Sigmoid colon (tissue), 7 donors: Measurements from ENCODE around the gene TCTA. TPM values are rescaled to one million over a fixed set of nuclear protein-coding genes. Genes with fewer than 3 reads are reported as not detected.

Source experiments
- DNase-seq: peaks from one replicate; pipeline ENCODE4 v3.0.0-alpha.2; 2019
- H3K27ac ChIP-seq, 4 donors: fragments of 200-600 bp; sonication (generic); one replicate each; pipeline ENCODE4 v1.5.1; 2016 to 2019; ENCODE audit warnings: mild to moderate bottlenecking in 1 of 4
- H3K27me3 ChIP-seq, 3 donors: fragments of 200-600 bp; sonication (generic); one replicate each; pipeline ENCODE4 v1.5.1; 2019; ENCODE audit warnings: mild to moderate bottlenecking in 1 of 3
- H3K36me3 ChIP-seq, 4 donors: fragments of 200-600 bp; sonication (generic); one replicate each; pipeline ENCODE4 v1.5.1; 2016 to 2019
- H3K4me1 ChIP-seq, 4 donors: fragments of 200-600 bp; sonication (generic); one replicate each; pipeline ENCODE4 v1.5.1; 2017 to 2019
- H3K4me3 ChIP-seq, 4 donors: fragments of 200-600 bp; sonication (generic); one replicate each; pipeline ENCODE4 v1.5.1; 2017 to 2019; ENCODE audit warnings: mild to moderate bottlenecking in 2 of 4, moderate library complexity in 1 of 4
- H3K9me3 ChIP-seq, 4 donors: fragments of 200-600 bp in 3 of 4; sonication (generic) in 3 of 4; one replicate each; pipeline versions ENCODE4 v1.5.1 to v1.6.1; 2013 to 2019
- EP300 ChIP-seq, 4 donors: sonication (generic); formaldehyde crosslinking; IDR thresholded peaks; one replicate each; pipeline ENCODE4 v1.6.1; 2017; ENCODE audit warnings: antibody characterized with exemption in 4 of 4
- POLR2A ChIP-seq, 2 donors: fragments of 450-650 bp; IDR thresholded peaks; one replicate each; pipeline ENCODE4 v1.6.1; 2016; ENCODE audit warnings: antibody characterized with exemption in 2 of 2, mild to moderate bottlenecking in 2 of 2, moderate library complexity in 2 of 2
- POLR2AphosphoS5 ChIP-seq, 4 donors: sonication (generic); formaldehyde crosslinking; IDR thresholded peaks; one replicate each; pipeline ENCODE4 v1.6.1; 2017; ENCODE audit warnings: antibody characterized with exemption in 4 of 4
- WGBS, 2 donors: extraction: QIAGEN DNeasy Blood & Tissue Kit; methylation state at CpG; one replicate each; pipeline ENCODE4 v1.1.7; 2013; 5-methylcytosine and 5-hydroxymethylcytosine counted together
- intact Hi-C: fragments of 100-400 bp; cut with DNase I; formaldehyde crosslinking; loops from one replicate; pipeline ENCODE4 v1.15.1; 2023
- polyA plus RNA-seq, 3 donors: library from polyadenylated mRNA; stranded (reverse); fragments of 200-250 nt; gene quantifications; one replicate each; pipeline ENCODE4 v1.2.3, GENCODE V29; 2013
- total RNA-seq, 4 donors: library from RNA; depleted of rRNA; stranded (reverse); fragments of >200 nt; gene quantifications; one replicate each; pipeline ENCODE4 v1.1.0, GENCODE V29; 2016
- TF ChIP-seq, protein P1 (sequence below), 4 experiments: fragments of 450-650 bp in 3 of 4; fragments of 200-600 bp in 1 of 4; IDR thresholded peaks; one replicate each; pipeline ENCODE4 v1.5.1; 2016 to 2019; ENCODE audit warnings: antibody characterized with exemption in 4 of 4, mild to moderate bottlenecking in 3 of 4, moderate library complexity in 2 of 4
- donor health status: healthy with polysubstance abuse.
- donor health status: Bipolar disorder and iron deficiency.
- donor health status: healthy.

Gene TCTA
- total and polyA plus RNA-seq, 7 donors = 15.1 to 47.6 (median 25.0) TPM

DNA sequence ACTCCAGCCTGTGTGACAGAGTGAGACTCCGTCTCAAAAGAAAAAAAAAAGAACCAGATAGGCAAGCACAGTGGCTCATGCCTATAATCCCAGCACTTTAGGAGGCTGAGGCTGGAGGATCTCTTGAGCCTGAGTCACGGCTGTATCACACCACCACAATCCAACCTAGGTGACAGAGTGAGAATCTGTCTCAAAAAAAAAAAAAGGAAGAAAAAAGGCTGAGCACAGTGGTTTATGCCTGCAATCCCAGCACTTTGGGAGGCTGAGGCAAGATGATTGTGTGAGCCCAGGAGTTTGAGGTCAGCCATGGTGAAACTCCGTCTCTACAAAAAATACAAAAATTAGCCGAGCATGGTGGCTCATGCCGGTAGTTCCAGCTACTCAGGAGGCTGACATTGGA is 22.5 kb downstream of the TCTA start:
- Histone ChIP-seq H3K36me3 (no peaks in the 10 kb centered on the region), H3K9me3 (no peaks in the 10 kb centered on the region), H3K27ac (no peak overlapping the region), H3K4me1 (peaks cover 0 to 4% (median 0%) of the 10 kb centered on the region in 4 donors), H3K4me3 (no peak overlapping the region), H3K27me3 (no peaks in the 10 kb centered on the region)
- 92 to 94% methylated on average over 5 of the region's 5 CpGs for WGBS, 2 donors
- DNase-seq = no peak
- TF ChIP-seq, protein P1, sequence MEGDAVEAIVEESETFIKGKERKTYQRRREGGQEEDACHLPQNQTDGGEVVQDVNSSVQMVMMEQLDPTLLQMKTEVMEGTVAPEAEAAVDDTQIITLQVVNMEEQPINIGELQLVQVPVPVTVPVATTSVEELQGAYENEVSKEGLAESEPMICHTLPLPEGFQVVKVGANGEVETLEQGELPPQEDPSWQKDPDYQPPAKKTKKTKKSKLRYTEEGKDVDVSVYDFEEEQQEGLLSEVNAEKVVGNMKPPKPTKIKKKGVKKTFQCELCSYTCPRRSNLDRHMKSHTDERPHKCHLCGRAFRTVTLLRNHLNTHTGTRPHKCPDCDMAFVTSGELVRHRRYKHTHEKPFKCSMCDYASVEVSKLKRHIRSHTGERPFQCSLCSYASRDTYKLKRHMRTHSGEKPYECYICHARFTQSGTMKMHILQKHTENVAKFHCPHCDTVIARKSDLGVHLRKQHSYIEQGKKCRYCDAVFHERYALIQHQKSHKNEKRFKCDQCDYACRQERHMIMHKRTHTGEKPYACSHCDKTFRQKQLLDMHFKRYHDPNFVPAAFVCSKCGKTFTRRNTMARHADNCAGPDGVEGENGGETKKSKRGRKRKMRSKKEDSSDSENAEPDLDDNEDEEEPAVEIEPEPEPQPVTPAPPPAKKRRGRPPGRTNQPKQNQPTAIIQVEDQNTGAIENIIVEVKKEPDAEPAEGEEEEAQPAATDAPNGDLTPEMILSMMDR (IDR thresholded peaks at IDR 0.05) = no peak
- no peak for TF ChIP-seq POLR2A (IDR thresholded peaks at IDR 0.05)
- TF ChIP-seq POLR2AphosphoS5 (IDR thresholded peaks at IDR 0.05) = no peak
- no peak for TF ChIP-seq EP300 (IDR thresholded peaks at IDR 0.05)
- intact Hi-C loops = no loop called here

DNA sequence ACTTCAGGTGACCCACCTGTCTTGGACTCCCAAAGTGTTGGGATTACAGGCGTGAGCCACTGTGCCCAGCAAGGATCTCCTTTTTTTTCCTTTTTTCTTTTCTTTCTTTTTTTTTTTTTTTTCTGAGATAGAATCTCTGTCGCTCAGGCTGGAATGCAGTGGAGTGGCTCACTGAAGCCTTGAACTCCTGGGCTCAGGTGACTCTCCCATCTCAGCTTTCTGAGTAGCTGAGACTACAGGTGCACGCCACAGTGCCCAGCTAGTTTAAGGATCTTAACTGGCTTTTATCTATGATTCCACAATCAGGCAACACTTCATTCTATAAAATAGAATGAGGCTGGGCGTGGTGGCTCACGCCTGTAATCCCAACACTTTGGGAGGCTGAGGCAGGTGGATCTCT is 33.2 kb downstream of the TCTA start:
- intact Hi-C loops = loop anchor here (5.0 kb wide), 2 partner anchors 148 to 458 kb away; no protein-coding TSS in a partner anchor
- no peak for DNase-seq
- WGBS, 2 donors = 83 to 91% methylated on average over 5 of the region's 5 CpGs
- Histone ChIP-seq H3K36me3 (no peaks in the 10 kb centered on the region), H3K9me3 (no peaks in the 10 kb centered on the region), H3K27me3 (no peaks in the 10 kb centered on the region), H3K4me1 (peaks cover 0 to 15% (median 11%) of the 10 kb centered on the region in 4 donors), H3K4me3 (no peak overlapping the region), H3K27ac (no peak overlapping the region)
- TF ChIP-seq, protein P1 (IDR thresholded peaks at IDR 0.05) = no peak
- no peak for TF ChIP-seq EP300 (IDR thresholded peaks at IDR 0.05)

DNA sequence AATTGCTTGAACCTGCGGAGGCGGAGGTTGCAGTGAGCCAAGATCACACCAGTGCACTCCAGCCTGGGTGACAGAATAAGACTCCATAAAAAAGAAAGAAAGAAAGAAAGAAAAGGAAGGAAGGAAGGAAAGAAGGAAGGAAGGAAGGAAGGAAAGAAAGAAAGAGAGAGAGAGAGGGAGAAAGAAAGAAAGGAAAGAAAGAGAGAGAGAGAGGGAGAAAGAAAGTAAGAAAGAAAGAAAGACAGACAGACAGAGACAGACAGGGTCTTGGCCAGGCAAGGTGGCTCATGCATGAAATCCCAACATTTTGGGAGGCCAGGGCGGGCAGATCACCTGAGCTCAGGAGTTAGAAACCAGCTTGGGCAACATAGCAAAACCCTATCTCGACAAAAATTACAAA is 41.4 kb downstream of the TCTA start:
- intact Hi-C loops = no loop called here
- no peak for TF ChIP-seq EP300 (IDR thresholded peaks at IDR 0.05)
- TF ChIP-seq POLR2A (IDR thresholded peaks at IDR 0.05) = no peak
- TF ChIP-seq POLR2AphosphoS5 (IDR thresholded peaks at IDR 0.05) = no peak
- TF ChIP-seq, protein P1 (IDR thresholded peaks at IDR 0.05) = no peak
- Histone ChIP-seq H3K36me3 (no peaks in the 10 kb centered on the region), H3K9me3 (no peaks in the 10 kb centered on the region), H3K4me3 (no peak overlapping the region), H3K27me3 (no peaks in the 10 kb centered on the region), H3K4me1 (peaks cover 0 to 10% (median 2%) of the 10 kb centered on the region in 4 donors), H3K27ac (no peak overlapping the region)
- no peak for DNase-seq
- 96 to 97% methylated on average over 4 of the region's 4 CpGs for WGBS, 2 donors

DNA sequence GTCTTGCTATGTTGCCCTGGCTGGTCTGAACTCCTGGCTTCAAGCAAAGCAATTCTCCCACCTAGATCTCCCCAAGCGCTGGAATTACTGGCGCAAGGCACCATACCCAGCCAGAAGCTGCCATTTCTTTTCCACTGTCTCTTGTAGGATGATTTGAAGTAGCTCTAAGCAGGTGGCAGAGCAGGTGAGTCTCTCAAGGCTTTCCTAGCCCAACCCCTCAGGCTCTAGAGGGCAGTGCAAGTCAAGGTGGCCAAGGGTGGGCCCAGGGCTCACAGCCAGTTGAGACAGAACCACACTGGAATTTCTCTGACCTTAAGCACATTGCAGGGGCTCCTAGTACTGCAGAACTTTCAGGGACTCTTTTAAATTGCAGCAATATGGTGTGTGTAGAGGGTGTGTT is 42.2 kb downstream of the TCTA start:
- H3K4me3 ChIP-seq = no peak overlapping the region
- no peaks in the 10 kb centered on the region for H3K36me3 ChIP-seq
- peaks cover 0 to 7% (median 0%) of the 10 kb centered on the region in 4 donors for H3K4me1 ChIP-seq
- no peaks in the 10 kb centered on the region for H3K27me3 ChIP-seq
- intact Hi-C loops = no loop called here
- no peaks in the 10 kb centered on the region for H3K9me3 ChIP-seq
- no peak for DNase-seq
- H3K27ac ChIP-seq = no peak overlapping the region
- WGBS, 2 donors = 72 to 74% methylated on average over 2 of the region's 2 CpGs
- TF ChIP-seq POLR2AphosphoS5 (IDR thresholded peaks at IDR 0.05) (no peak), POLR2A (IDR thresholded peaks at IDR 0.05) (no peak), EP300 (IDR thresholded peaks at IDR 0.05) (no peak)
- TF ChIP-seq, protein P1 (IDR thresholded peaks at IDR 0.05) = no peak
